CD4-positive, alpha-beta T cell treated with Interleukin-15 for 1 hour (primary cell): ENCODE results near the gene SMARCE1.
"Not testable (repeated sequence)": the region's sequence is repeated elsewhere in the genome, so short reads cannot be mapped to it uniquely, and the experiment has no call there.

ENCODE experiments used
- DNase-seq: peaks from one replicate; pipeline ENCODE4 v3.0.0-alpha.2; 2020

Gene SMARCE1

GRCh38 chr17:40608061-40608581 is 39.5 kb downstream of the SMARCE1 start:
- peak; percentile 75 for DNase-seq

GRCh38 chr17:40607641-40608040 is 40.0 kb downstream of the SMARCE1 start:
- DNase-seq: peak; percentile 79

- DNase-seq: no peak
These were observed 40.9 kb downstream of the SMARCE1 start for GRCh38 chr17:40606548-40607353.

GRCh38 chr17:40605306-40605705 is 42.3 kb downstream of the SMARCE1 start:
- DNase-seq: peak; percentile 84

- DNase-seq: no peak
These were observed 43.1 kb downstream of the SMARCE1 start for GRCh38 chr17:40604327-40605080.

GRCh38 chr17:40602445-40603443 is 44.9 kb downstream of the SMARCE1 start:
- DNase-seq: peak; percentile 89

GRCh38 chr17:40600486-40601046 is 47.1 kb downstream of the SMARCE1 start:
- no peak for DNase-seq

- no peak for DNase-seq
These were observed 48.2 kb downstream of the SMARCE1 start for GRCh38 chr17:40599468-40599763.

GRCh38 chr17:40598619-40599467 is 48.8 kb downstream of the SMARCE1 start:
- DNase-seq: peak; percentile 90

- no peak for DNase-seq
These were observed 49.4 kb downstream of the SMARCE1 start for GRCh38 chr17:40598301-40598618.

- DNase-seq: no peak
These were observed 49.9 kb downstream of the SMARCE1 start for GRCh38 chr17:40597556-40598300.

- DNase-seq: no peak
These were observed 50.5 kb downstream of the SMARCE1 start for GRCh38 chr17:40597156-40597555.

GRCh38 chr17:40596261-40596919 is 51.2 kb downstream of the SMARCE1 start:
- peak; percentile 50 for DNase-seq

GRCh38 chr17:40590742-40591141 is 56.9 kb downstream of the SMARCE1 start:
- DNase-seq: no peak

- no peak for DNase-seq
These were observed 59.1 kb downstream of the SMARCE1 start for GRCh38 chr17:40588552-40588951.

- DNase-seq: not testable (repeated sequence)
These were observed 61.4 kb downstream of the SMARCE1 start for GRCh38 chr17:40586264-40586663.

GRCh38 chr17:40584950-40585349 is 62.7 kb downstream of the SMARCE1 start:
- DNase-seq: not testable (repeated sequence)

- peak; percentile 85 for DNase-seq
These were observed 65.2 kb downstream of the SMARCE1 start for GRCh38 chr17:40582328-40582901.

GRCh38 chr17:40580140-40580539 is 67.5 kb downstream of the SMARCE1 start:
- DNase-seq: no peak

GRCh38 chr17:40579471-40579870 is 68.1 kb downstream of the SMARCE1 start:
- DNase-seq: no peak
